GM21786 (cell line): ENCODE measurements around the gene LLCFC1.
"Not testable (repeated sequence)": the region's sequence is repeated elsewhere in the genome, so short reads cannot be mapped to it uniquely, and the experiment has no call there.

Experiments
- ATAC-seq: cut with Tn5 transposase; IDR thresholded peaks from one replicate; pipeline ENCODE4 v1.9.1; 2021; ENCODE audit not compliant: unreplicated experiment

Gene LLCFC1

DNA sequence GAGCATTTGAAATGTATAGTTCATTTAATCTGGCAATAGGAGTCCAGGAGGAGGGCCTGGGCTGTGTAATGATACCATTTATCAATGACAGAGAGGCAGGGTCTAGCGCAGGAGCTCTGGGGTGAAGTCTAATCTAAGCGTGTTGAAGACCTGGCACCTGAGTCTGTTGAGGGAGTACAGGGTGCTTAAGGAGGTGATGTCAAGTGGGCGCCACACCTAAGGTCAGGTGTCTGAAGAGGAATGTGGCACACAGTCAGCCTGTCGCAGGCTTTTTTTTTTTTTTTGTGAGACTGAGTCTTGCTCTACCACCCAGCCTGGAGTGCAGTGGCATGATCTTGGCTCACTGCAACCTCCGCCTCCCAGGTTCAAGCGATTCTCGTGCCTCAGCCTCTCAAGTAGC is 2.3 kb downstream of the LLCFC1 start:
- ATAC-seq, result no peak

DNA sequence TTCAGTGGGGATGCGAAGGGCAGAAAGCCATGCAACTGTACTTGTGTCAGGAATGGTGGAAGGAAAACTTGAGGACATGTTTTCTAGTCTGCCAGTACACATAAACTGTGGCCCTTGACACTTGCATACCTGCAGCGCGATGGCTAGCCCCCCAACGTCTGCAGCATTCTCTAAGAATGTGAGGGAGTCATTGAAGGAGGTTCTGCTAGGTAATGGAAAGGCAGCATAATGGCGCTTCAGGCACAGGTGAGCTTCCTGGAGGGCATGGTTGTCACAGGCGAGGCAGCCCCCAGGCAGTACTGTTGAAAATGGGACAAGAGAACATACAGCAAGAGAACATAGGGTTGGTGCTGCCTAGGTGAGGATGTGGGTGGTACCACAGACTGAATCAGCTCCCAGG is 3.5 kb downstream of the LLCFC1 start:
- no peak for ATAC-seq

DNA sequence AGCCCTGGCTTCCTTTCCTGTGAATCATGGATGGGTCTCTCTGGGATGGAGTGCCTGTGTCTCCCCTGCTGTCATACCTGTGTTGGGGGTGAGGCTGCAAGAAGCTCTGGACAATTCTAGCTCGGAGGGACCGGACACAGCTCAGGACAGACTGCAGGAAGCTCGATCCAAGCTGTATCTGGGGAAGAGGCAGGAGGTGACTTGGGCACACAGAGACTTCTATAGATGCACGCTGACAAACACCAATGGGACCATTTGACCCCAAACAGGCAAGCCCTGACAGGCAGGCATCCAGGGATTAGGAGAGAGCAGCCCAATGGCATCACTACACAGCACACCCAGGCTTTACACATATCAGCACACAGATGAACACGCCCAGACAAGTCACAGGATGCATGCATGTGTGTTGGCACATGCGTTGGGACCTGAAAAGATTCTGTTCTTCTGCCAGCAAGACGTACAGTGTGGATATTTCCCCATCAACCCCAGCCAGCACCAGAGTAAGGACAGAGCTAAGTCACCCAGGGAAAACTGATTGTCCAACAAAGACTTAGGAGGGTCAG is 4.5 kb downstream of the LLCFC1 start:
- ATAC-seq, result no peak

GRCh38 chr7:142945001-142945400 is 5.7 kb downstream of the LLCFC1 start:
- ATAC-seq, result no peak

DNA sequence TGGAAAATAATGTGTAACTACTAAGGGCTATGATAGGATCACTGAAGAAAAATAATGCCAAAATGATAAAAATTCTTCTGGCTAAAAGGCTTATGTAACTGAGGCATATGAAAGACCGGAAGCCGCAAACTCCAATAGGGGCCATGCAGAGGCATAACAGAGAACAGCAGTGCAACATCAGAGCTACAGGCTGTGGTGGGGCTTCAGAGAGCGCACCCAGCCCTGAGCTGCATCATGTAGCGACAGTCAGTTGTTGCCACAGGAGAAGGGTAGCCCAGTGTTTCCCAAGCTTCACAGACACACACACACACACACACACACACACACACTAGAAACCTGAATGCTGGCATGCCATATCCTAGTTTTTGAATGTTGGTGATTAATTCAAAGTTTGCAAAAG is 9.3 kb downstream of the LLCFC1 start:
- ATAC-seq, result no peak

GRCh38 chr7:142950235-142950634 is 11.0 kb downstream of the LLCFC1 start:
- ATAC-seq, result no peak

GRCh38 chr7:142954680-142955268 is 15.5 kb downstream of the LLCFC1 start:
- no peak for ATAC-seq

GRCh38 chr7:142956951-142957623 is 17.8 kb downstream of the LLCFC1 start:
- no peak for ATAC-seq

DNA sequence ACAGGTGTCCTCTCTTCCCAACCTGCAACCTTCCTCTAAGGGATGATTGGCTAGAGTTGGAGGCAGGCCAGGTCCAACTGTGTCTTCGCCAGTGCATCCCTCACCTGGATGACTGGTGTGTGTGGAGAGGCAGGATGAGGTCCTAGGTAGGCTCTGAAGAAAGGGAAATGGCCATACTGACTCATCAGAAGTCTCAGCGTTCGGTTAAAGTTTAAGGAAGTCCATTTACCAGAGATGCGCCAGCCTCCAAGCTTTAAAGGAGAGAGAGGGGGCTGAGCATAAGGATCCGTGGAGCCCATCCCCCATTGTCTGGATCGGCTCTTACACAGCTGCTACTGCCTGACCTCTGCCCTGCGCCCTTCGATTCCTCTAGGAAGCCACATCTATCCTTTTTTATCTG is 18.4 kb downstream of the LLCFC1 start:
- ATAC-seq, result no peak

DNA sequence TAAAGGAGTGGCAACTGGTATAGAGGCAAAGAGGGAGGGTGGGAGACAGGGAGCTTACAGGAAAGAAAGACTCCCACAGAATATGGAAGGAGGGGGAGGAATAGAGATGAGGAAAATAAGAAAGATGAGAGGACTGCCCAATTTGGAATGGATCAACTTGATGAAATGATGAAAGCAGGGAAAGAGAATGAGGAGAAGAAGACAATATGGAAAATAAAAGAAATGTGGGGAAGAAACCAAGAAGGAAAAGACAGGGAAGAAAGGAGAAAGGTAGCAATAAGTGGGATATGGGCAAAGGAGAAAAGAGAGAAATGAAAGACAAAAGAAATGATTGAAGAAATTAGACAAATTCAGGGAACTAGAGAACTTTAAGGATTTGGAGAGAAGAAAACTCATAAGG is 19.9 kb downstream of the LLCFC1 start:
- ATAC-seq, result no peak

DNA sequence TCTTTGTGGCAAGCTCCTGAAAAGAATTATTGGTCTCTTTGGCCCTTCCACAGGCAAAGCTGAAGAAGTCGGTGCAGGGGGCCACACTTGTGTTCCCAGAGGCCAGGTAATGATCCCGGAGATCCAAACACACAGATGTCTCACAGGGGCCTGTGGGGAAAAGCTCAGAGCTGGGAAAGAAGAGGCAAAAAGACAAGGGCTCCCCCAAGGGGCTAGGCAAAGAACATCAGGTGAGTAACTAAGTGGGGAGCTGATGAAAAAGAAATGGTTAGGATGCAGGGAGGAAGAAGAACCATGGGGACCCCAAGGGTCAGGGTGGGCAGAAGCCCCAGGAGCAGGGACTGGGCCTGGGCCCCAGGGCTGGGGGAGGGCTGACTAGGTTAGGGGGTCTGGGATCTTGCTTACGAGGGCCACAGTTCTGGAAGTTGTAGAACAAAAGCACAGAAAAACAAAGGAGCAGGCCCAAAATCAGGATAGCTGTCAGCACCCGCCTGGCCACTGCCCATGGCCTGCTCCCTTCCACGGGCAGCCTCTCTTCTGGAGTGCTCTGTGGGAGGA is 21.8 kb downstream of the LLCFC1 start:
- ATAC-seq, result no peak

GRCh38 chr7:142961595-142961972 is 22.3 kb downstream of the LLCFC1 start:
- ATAC-seq, result no peak

DNA sequence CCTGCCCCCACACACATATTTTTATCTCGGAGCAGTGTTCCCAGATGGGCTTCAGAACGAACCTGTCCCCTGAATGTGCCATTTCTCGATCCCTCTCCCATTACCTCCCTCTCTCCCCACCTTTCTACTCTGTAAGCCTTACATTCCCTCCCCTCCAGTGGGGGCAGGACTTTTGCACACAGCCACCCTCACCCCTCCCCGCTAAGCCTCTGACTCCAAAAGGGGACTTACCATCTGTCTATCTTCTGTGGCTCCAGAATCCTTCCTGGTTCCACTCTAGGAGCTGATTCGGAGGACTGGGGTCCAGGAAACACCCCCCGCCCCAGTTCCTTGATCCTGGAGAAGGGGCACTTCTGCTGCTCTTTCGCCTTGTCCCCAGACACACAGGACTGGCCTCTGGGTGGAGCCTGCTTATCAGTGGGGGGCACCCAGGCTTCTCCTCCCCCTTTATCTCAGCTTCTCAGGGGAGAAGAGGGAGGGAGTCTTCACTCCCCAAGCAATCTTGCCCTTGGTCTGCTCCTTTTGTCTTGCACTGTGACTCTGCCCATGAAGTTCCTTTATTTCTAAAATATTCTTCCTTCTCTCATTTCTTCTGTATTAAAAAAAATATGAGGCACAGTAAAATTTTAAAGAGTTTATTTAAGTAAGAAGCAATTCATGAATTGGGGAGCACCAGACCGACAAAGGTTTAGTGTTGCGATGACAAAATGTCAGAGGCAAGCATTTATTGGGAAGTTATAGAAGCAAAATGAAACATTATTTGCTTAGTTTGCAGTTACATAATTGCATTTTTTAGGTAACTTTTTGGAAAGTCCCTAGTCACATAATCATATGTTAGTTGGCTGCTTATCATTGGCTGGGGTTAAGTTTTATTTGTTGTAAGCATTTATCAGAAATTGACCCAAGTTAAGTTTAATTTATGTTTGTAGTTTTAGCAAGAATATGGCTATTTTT is 23.0 kb downstream of the LLCFC1 start, which contains the start of gene KEL:
Gene KEL (minus strand): TSS at position 391 of the 954 bp plus-strand sequence. CDS start 157 bp downstream, at position 234.
- no peak for ATAC-seq

- no peak for ATAC-seq
These were observed 23.7 kb downstream of the LLCFC1 start for GRCh38 chr7:142962991-142963390.

DNA sequence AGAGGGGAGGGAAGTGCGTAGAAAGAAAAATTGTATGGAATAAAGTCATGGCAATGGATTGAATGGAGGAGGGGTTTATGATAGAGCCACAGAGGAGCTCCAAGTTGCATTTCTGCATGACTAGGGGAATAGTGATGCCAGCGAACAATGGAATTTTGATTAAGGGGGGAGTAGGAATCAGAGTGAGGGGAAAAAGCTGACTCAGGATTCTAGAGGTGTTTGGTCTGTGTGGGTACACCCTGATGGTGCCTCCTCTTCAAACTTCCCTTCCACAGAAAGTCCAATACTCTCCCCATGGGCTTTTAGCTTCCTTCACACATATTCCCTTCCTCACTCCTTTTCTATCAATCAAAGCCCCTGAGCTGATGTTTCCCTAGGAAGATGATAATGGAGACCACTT is 24.7 kb downstream of the LLCFC1 start:
- no peak for ATAC-seq

- ATAC-seq, result no peak
These were observed 25.4 kb downstream of the LLCFC1 start for GRCh38 chr7:142964502-142965246.

GRCh38 chr7:142968229-142968628 is 28.9 kb downstream of the LLCFC1 start:
- ATAC-seq, result no peak

- ATAC-seq, result no peak
These were observed 29.9 kb downstream of the LLCFC1 start for GRCh38 chr7:142969183-142969582.

DNA sequence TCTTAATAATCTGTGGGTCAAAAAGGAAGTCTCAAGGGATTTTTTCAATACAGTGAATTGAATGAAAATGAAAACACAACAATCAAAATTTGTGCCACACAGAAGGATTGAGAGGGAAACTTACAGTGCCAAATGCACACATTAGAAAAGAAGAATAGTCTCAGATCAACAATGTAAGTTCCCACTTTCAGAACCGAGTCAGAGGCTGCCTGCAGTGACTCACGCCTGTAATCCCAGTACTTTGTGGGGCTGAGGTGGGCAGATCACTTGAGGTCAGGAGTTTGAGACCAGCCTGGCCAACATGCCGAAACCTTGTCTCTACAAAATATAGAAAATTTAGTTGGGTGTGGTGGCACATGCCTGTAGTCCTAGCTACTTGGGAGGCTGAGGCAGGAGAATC is 35.3 kb downstream of the LLCFC1 start:
- no peak for ATAC-seq

- not testable (repeated sequence) for ATAC-seq
These were observed 39.1 kb downstream of the LLCFC1 start for GRCh38 chr7:142978402-142978801.
